Naive thymus-derived CD4-positive, alpha-beta T cell (primary cell): Measurements from ENCODE around the gene MS4A10. TPM values are rescaled to one million over a fixed set of nuclear protein-coding genes. Genes with fewer than 3 reads are reported as not detected.

Experiments used
- ATAC-seq: fragments of 150-1000 bp; cut with Tn5 transposase; 2 replicates; pipeline ENCODE4 v1.10.0; 2021; ENCODE audit warnings: mild to moderate bottlenecking, moderate library complexity
- CTCF ChIA-PET: fragments of 350-600 bp; sonication (Branson Sonifier 250); formaldehyde crosslinking; loops from one replicate; lab custom pipeline; 2021; ENCODE audit warnings: antibody characterized with exemption; lab: Charles Lee
- POLR2A ChIA-PET: fragments of 350-600 bp; sonication (Branson Sonifier 250); formaldehyde crosslinking; loops from one replicate; lab custom pipeline; 2021; ENCODE audit warnings: antibody characterized with exemption, inconsistent platforms; lab: Charles Lee
- DNase-seq, 9 donors: peaks; one replicate each; pipeline versions ENCODE4 v3.0.0 to v3.0.0-alpha.2; 2020 to 2022; ENCODE audit warnings: mixed read lengths in 1 of 9
- H3K27ac ChIP-seq: one replicate; pipeline ENCODE4 v1.7.0; 2013; ENCODE audit warnings: mild to moderate bottlenecking, low read depth, low read length, moderate library complexity
- H3K27me3 ChIP-seq, 2 donors: one replicate each; pipeline ENCODE4 v1.7.0; 2013; ENCODE audit warnings: low read length in 2 of 2, mild to moderate bottlenecking in 2 of 2, moderate library complexity in 2 of 2; ENCODE audit not compliant: control insufficient read depth in 2 of 2, insufficient read depth in 2 of 2
- H3K36me3 ChIP-seq, 3 experiments: 1 replicate in 2 of 3; 2 replicates in 1 of 3; pipeline ENCODE4 v1.7.0; 2013; ENCODE audit warnings: low read length in 3 of 3, mild to moderate bottlenecking in 3 of 3, moderate library complexity in 1 of 3; ENCODE audit not compliant: insufficient read depth in 3 of 3, control insufficient read depth in 2 of 3
- H3K4me1 ChIP-seq, 2 donors: one replicate each; pipeline ENCODE4 v1.7.0; 2013; ENCODE audit warnings: low read length in 2 of 2, mild to moderate bottlenecking in 2 of 2, moderate library complexity in 1 of 2; ENCODE audit not compliant: control insufficient read depth in 2 of 2, insufficient read depth in 2 of 2
- H3K4me3 ChIP-seq: 2 replicates; pipeline ENCODE4 v1.7.0; 2013; ENCODE audit warnings: mild to moderate bottlenecking, low read length
- H3K9me3 ChIP-seq, 3 experiments: 1 replicate in 2 of 3; 2 replicates in 1 of 3; pipeline ENCODE4 v1.7.0; 2013; ENCODE audit warnings: low read length in 3 of 3; ENCODE audit not compliant: control insufficient read depth in 2 of 3
- H3K27ac Mint-ChIP-seq, 9 donors: one replicate each; pipeline ENCODE4 v1.8.0; 2020 to 2022; ENCODE audit warnings: mixed read lengths in 9 of 9, mild to moderate bottlenecking in 8 of 9, moderate library complexity in 5 of 9, inconsistent platforms in 2 of 9
- H3K27me3 Mint-ChIP-seq, 5 donors: one replicate each; pipeline ENCODE4 v1.8.0; 2021 to 2022; ENCODE audit warnings: mixed read lengths in 5 of 5, mild to moderate bottlenecking in 1 of 5
- H3K36me3 Mint-ChIP-seq, 5 donors: one replicate each; pipeline ENCODE4 v1.8.0; 2020 to 2022; ENCODE audit warnings: mixed read lengths in 5 of 5, mild to moderate bottlenecking in 3 of 5, inconsistent platforms in 1 of 5
- H3K4me1 Mint-ChIP-seq, 7 donors: one replicate each; pipeline ENCODE4 v1.8.0; 2020 to 2022; ENCODE audit warnings: mixed read lengths in 7 of 7, mild to moderate bottlenecking in 3 of 7, inconsistent platforms in 1 of 7
- H3K4me3 Mint-ChIP-seq, 10 donors: one replicate each; pipeline ENCODE4 v1.8.0; 2020 to 2022; ENCODE audit warnings: mild to moderate bottlenecking in 10 of 10, mixed read lengths in 10 of 10, moderate library complexity in 6 of 10, inconsistent platforms in 2 of 10
- H3K9me3 Mint-ChIP-seq, 11 donors: one replicate each; pipeline ENCODE4 v1.8.0; 2020 to 2022; ENCODE audit warnings: mixed read lengths in 11 of 11, mild to moderate bottlenecking in 4 of 11, inconsistent platforms in 1 of 11, moderate library complexity in 1 of 11
- intact Hi-C, 2 donors: fragments of 100-400 bp; cut with micrococcal nuclease; formaldehyde crosslinking; loops; one replicate each; pipeline ENCODE4 v1.15.1; 2023
- polyA plus RNA-seq, 2 donors: library from polyadenylated mRNA; unstranded; fragments of 300-500 nt; fragmentation: Illumina TruSeq; gene quantifications; one replicate each; pipeline ENCODE4 v1.2.3, GENCODE V29; 2021
- total RNA-seq, 6 experiments: library from RNA in 5 of 6; stranded (reverse) in 5 of 6; gene quantifications; 1 replicate in 5 of 6; 2 replicates in 1 of 6; pipeline ENCODE4 v1.2.3 and lab custom pipeline; 2021 to 2026

MS4A10 gene
- total and polyA plus RNA-seq, 7 experiments from 2014 or later, result not detected

GRCh38 chr11:60801194-60801593 lies 16.1 kb downstream of the MS4A10 start:
- ChIA-PET POLR2A (interaction anchor here (0.7 kb wide), 1 partner anchor 837 kb away, joined by 4 read pairs; no protein-coding TSS in a partner anchor), CTCF (no interaction called here)
- Mint-ChIP-seq H3K4me3 (no peak overlapping the region), H3K27ac (no peak overlapping the region), H3K9me3 (no peaks in the 10 kb centered on the region), H3K4me1 (peaks cover 0 to 3% (median 0%) of the 10 kb centered on the region in 7 donors), H3K27me3 (peaks cover 4 to 23% (median 6%) of the 10 kb centered on the region in 5 donors), H3K36me3 (no peaks in the 10 kb centered on the region)
- Histone ChIP-seq H3K27me3 (no peaks in the 10 kb centered on the region), H3K4me3 (no peak overlapping the region), H3K9me3 (no peaks in the 10 kb centered on the region), H3K36me3 (no peaks in the 10 kb centered on the region), H3K27ac (no peak overlapping the region), H3K4me1 (no peaks in the 10 kb centered on the region)
- intact Hi-C loops, result no loop called here
- DNase-seq (no peak), ATAC-seq (no peak)

GRCh38 chr11:60803273-60803936 lies 18.3 kb downstream of the MS4A10 start:
- Mint-ChIP-seq H3K4me3 (no peak overlapping the region), H3K27ac (no peak overlapping the region), H3K9me3 (no peaks in the 10 kb centered on the region), H3K27me3 (peaks cover 4 to 24% (median 6%) of the 10 kb centered on the region in 5 donors), H3K4me1 (peaks cover 0 to 3% (median 0%) of the 10 kb centered on the region in 7 donors), H3K36me3 (no peaks in the 10 kb centered on the region)
- ATAC-seq (no peak), DNase-seq (no peak)
- Histone ChIP-seq H3K4me1 (no peaks in the 10 kb centered on the region), H3K36me3 (no peaks in the 10 kb centered on the region), H3K27me3 (no peaks in the 10 kb centered on the region), H3K27ac (no peak overlapping the region), H3K9me3 (no peaks in the 10 kb centered on the region), H3K4me3 (no peak overlapping the region)
- ChIA-PET CTCF (no interaction called here), POLR2A (no interaction called here)
- intact Hi-C loops, result no loop called here

GRCh38 chr11:60809249-60809648 lies 24.1 kb downstream of the MS4A10 start:
- intact Hi-C loops, result no loop called here
- Mint-ChIP-seq H3K27me3 (peaks cover 0 to 15% (median 0%) of the 10 kb centered on the region in 5 donors), H3K36me3 (no peaks in the 10 kb centered on the region), H3K27ac (no peak overlapping the region), H3K4me3 (no peak overlapping the region), H3K4me1 (peaks cover 0 to 10% (median 0%) of the 10 kb centered on the region in 7 donors), H3K9me3 (peaks cover 0 to 5% (median 0%) of the 10 kb centered on the region in 11 donors)
- no peak overlapping the region for H3K27ac ChIP-seq
- DNase-seq, result no peak
- no peaks in the 10 kb centered on the region for H3K27me3 ChIP-seq
- ChIA-PET CTCF (no interaction called here), POLR2A (no interaction called here)
- no peaks in the 10 kb centered on the region for H3K9me3 ChIP-seq
- ATAC-seq, result no peak
- H3K4me1 ChIP-seq, result no peaks in the 10 kb centered on the region
- H3K4me3 ChIP-seq, result no peak overlapping the region
- no peaks in the 10 kb centered on the region for H3K36me3 ChIP-seq

GRCh38 chr11:60809691-60810090 lies 24.6 kb downstream of the MS4A10 start:
- Mint-ChIP-seq H3K36me3 (no peaks in the 10 kb centered on the region), H3K9me3 (peaks cover 0 to 5% (median 0%) of the 10 kb centered on the region in 11 donors), H3K4me3 (no peak overlapping the region), H3K4me1 (peaks cover 0 to 10% (median 0%) of the 10 kb centered on the region in 7 donors), H3K27me3 (peaks cover 0 to 15% (median 0%) of the 10 kb centered on the region in 5 donors), H3K27ac (no peak overlapping the region)
- no peak overlapping the region for H3K27ac ChIP-seq
- ATAC-seq (no peak), DNase-seq (no peak)
- CTCF ChIA-PET, result no interaction called here
- POLR2A ChIA-PET, result no interaction called here
- no peaks in the 10 kb centered on the region for H3K36me3 ChIP-seq
- H3K4me3 ChIP-seq, result no peak overlapping the region
- intact Hi-C loops, result no loop called here
- H3K4me1 ChIP-seq, result no peaks in the 10 kb centered on the region
- H3K9me3 ChIP-seq, result no peaks in the 10 kb centered on the region
- no peaks in the 10 kb centered on the region for H3K27me3 ChIP-seq

- H3K36me3 ChIP-seq, result no peaks in the 10 kb centered on the region
Observed at GRCh38 chr11:60810151-60810550, 25.0 kb downstream of the MS4A10 start.

GRCh38 chr11:60810569-60810968 lies 25.4 kb downstream of the MS4A10 start:
- Mint-ChIP-seq H3K4me1 (peaks cover 0 to 10% (median 0%) of the 10 kb centered on the region in 7 donors), H3K27ac (peak overlapping the region in 1 of 9 donors; percentile 28), H3K27me3 (peaks cover 0 to 13% (median 0%) of the 10 kb centered on the region in 5 donors), H3K4me3 (no peak overlapping the region), H3K36me3 (no peaks in the 10 kb centered on the region), H3K9me3 (peaks cover 0 to 5% (median 0%) of the 10 kb centered on the region in 11 donors)
- Histone ChIP-seq H3K9me3 (no peaks in the 10 kb centered on the region), H3K4me3 (no peak overlapping the region), H3K4me1 (no peaks in the 10 kb centered on the region), H3K27me3 (no peaks in the 10 kb centered on the region), H3K36me3 (no peaks in the 10 kb centered on the region), H3K27ac (no peak overlapping the region)
- intact Hi-C loops, result no loop called here
- POLR2A ChIA-PET, result no interaction called here
- CTCF ChIA-PET, result no interaction called here
- no peak for ATAC-seq
- DNase-seq, result no peak

More at GRCh38 chr11:60810151-60810550, 25.0 kb downstream of the MS4A10 start:
- H3K4me3 Mint-ChIP-seq, result no peak overlapping the region
- peaks cover 0 to 15% (median 0%) of the 10 kb centered on the region in 5 donors for H3K27me3 Mint-ChIP-seq
- Histone ChIP-seq H3K27me3 (no peaks in the 10 kb centered on the region), H3K4me3 (no peak overlapping the region), H3K27ac (no peak overlapping the region), H3K4me1 (no peaks in the 10 kb centered on the region), H3K9me3 (no peaks in the 10 kb centered on the region)
- no peak for DNase-seq
- no peak for ATAC-seq
- peak overlapping the region in 1 of 9 donors; percentile 28 for H3K27ac Mint-ChIP-seq
- intact Hi-C loops, result no loop called here
- no peaks in the 10 kb centered on the region for H3K36me3 Mint-ChIP-seq
- H3K4me1 Mint-ChIP-seq, result peaks cover 0 to 10% (median 0%) of the 10 kb centered on the region in 7 donors
- POLR2A ChIA-PET, result no interaction called here
- H3K9me3 Mint-ChIP-seq, result peaks cover 0 to 5% (median 0%) of the 10 kb centered on the region in 11 donors
- CTCF ChIA-PET, result no interaction called here

- Mint-ChIP-seq H3K36me3 (no peaks in the 10 kb centered on the region), H3K4me1 (peaks cover 0 to 7% (median 0%) of the 10 kb centered on the region in 7 donors), H3K9me3 (peaks cover 0 to 18% (median 12%) of the 10 kb centered on the region in 11 donors), H3K27ac (no peak overlapping the region), H3K27me3 (peaks cover 0 to 7% (median 0%) of the 10 kb centered on the region in 5 donors), H3K4me3 (no peak overlapping the region)
- Histone ChIP-seq H3K4me1 (no peaks in the 10 kb centered on the region), H3K27ac (no peak overlapping the region), H3K4me3 (no peak overlapping the region), H3K36me3 (no peaks in the 10 kb centered on the region), H3K27me3 (no peaks in the 10 kb centered on the region), H3K9me3 (peaks cover 0 to 13% (median 3%) of the 10 kb centered on the region in 3 experiments)
- intact Hi-C loops, result no loop called here
- POLR2A ChIA-PET, result no interaction called here
- no peak for ATAC-seq
- no peak for DNase-seq
- CTCF ChIA-PET, result no interaction called here
Observed at GRCh38 chr11:60813324-60813723, 28.2 kb downstream of the MS4A10 start.
